KOPT-K1 (cell line): ENCODE data around the gene OR2T5.
"Not testable (repeated sequence)": the region's sequence is repeated elsewhere in the genome, so short reads cannot be mapped to it uniquely, and the experiment has no call there.

Experiments used
- H3K27ac ChIP-seq: fragments of 200-600 bp; sonication (generic); 2 replicates; pipeline ENCODE4 v1.5.1; 2016; ENCODE audit warnings: antibody characterized with exemption, mild to moderate bottlenecking, low read depth, low read length; ENCODE audit not compliant: poor library complexity, severe bottlenecking
- H3K36me3 ChIP-seq: fragments of 200-600 bp; sonication (generic); 2 replicates; pipeline ENCODE4 v1.5.1; 2017; ENCODE audit warnings: antibody characterized with exemption, mild to moderate bottlenecking, low read length, moderate library complexity; ENCODE audit not compliant: insufficient read depth
- H3K9me3 ChIP-seq: fragments of 200-600 bp; sonication (generic); 2 replicates; pipeline ENCODE4 v1.5.1; 2017; ENCODE audit warnings: antibody characterized with exemption, low read length, mild to moderate bottlenecking; ENCODE audit not compliant: insufficient read depth, poor library complexity, severe bottlenecking

OR2T5 gene

GRCh38 chr1:248488289-248488688, at the start of gene OR2T5:
Gene OR2T5 (plus strand): TSS chr1:248488589. CDS start chr1:248488589, 0 bp downstream.
- not testable (repeated sequence) for H3K27ac ChIP-seq, H3K36me3 ChIP-seq, H3K9me3 ChIP-seq

- H3K9me3 ChIP-seq, H3K36me3 ChIP-seq, H3K27ac ChIP-seq: not testable (repeated sequence)
Measured at GRCh38 chr1:248438668-248439067, 49.7 kb upstream of the OR2T5 start.

- H3K9me3 ChIP-seq, H3K27ac ChIP-seq, H3K36me3 ChIP-seq: not testable (repeated sequence)
Measured at GRCh38 chr1:248439283-248439682, 49.1 kb upstream of the OR2T5 start.

DNA sequence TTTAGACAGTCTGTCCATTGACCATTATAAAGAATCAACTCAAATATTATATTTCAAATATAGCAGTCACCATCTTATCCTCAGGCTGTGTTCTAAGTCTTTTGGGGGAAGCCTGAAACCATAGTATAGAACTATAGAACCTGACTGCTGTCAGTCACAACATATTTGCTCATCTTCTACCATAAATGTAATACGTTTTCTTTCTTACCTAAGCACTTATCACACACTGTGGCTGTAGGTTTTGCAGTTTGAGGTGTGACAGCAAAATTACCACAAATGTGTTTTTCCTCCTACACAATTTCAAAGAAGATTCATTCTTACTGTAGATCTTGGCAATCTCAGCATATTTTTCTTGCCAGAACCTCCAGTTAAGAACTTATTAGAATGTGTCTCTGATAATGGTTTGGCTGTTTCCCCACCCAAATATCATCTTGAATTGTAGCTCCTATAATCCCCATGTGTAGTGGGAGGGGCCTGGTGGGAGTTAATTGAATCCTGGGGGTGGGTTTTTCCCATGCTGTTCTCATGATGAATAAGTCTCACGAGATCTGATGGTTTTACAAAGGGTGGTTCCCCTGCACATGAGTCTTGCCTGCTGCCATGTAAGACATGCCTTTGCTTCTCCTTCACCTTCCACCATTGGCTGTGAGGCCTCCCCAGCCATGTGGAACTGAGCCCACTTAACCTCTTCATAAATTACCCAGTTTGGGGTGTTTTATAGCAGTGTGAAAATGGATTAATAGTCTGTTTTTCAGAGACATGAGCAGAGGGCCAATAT, 45.7 kb upstream of the OR2T5 start:
- not testable (repeated sequence) for H3K36me3 ChIP-seq, H3K9me3 ChIP-seq, H3K27ac ChIP-seq

GRCh38 chr1:248444603-248445002, 43.8 kb upstream of the OR2T5 start:
- H3K36me3 ChIP-seq, H3K9me3 ChIP-seq, H3K27ac ChIP-seq: not testable (repeated sequence)

DNA sequence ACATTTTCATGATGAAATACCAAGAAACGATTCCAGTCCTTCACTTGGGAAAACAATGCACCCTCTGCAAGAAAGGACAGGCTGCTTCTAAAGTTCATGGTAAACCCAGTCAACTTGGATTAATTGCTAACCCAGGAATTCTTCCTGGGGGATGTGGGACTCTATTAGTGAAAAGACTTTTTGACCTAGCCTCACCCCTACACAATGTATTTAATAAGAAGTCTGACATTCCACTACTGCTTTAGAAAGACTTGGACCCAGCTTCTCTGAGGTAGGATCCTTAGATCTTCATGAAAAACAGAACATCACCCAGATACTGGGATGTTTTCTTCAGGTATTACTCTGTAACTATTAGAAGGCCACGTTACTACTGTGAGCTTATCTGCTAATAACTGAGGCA, 43.0 kb upstream of the OR2T5 start, which contains the start of gene OR2T2:
OR2T2 (plus strand) TSS at position 239 of the 400 bp plus-strand sequence. CDS start 7,161 bp downstream, outside the sequence.
- H3K27ac ChIP-seq, H3K9me3 ChIP-seq, H3K36me3 ChIP-seq: not testable (repeated sequence)

- not testable (repeated sequence) for H3K36me3 ChIP-seq, H3K9me3 ChIP-seq, H3K27ac ChIP-seq
Measured at GRCh38 chr1:248448409-248449074, 39.8 kb upstream of the OR2T5 start.

DNA sequence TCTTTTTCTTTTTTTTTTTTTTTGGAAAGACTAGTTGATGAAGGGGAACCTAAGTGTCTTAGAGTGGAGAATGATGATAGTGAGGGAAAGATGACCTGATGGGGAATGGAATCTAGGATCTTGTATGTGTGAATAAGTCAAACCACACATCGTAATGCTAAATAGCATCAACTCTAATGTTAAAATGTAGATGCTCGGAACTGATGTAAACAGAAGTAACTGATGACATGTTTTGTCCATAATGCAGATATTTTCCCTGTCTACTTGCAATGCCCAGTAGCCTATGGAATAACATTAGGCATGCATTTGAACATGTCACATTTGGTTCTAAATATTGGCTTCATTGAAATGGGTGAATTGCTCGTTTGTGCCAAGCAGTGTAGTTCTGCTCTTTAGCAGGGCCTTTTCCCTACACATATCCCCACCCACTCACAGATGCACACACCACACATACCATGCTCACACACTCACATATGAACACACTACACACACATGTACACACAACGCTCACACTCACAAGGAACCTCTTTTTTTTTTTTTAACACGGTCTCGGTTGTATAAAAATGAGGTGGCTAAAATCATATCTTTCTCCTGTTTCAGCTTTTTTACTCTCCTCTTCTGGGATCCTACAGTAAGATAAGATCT, 38.4 kb upstream of the OR2T5 start:
- H3K9me3 ChIP-seq, H3K36me3 ChIP-seq, H3K27ac ChIP-seq: not testable (repeated sequence)

- not testable (repeated sequence) for H3K9me3 ChIP-seq, H3K36me3 ChIP-seq, H3K27ac ChIP-seq
Measured at GRCh38 chr1:248450466-248451145, 37.8 kb upstream of the OR2T5 start.

DNA sequence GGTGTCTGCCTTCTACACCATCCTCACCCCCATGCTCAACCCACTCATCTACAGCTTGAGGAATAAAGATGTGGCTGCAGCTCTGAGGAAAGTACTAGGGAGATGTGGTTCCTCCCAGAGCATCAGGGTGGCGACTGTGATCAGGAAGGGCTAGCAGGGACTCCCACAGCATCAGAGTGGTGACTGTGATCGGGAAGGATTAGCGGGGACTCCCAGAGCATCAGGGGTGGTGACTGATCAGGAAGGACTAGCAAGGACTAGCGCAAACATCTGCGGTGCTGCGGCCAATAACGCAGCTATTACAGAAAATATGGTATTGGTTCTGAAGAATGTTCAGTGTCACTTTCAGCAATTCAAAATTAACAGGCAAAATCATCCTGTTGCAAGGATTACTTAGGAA, 34.8 kb upstream of the OR2T5 start:
- not testable (repeated sequence) for H3K9me3 ChIP-seq, H3K27ac ChIP-seq

DNA sequence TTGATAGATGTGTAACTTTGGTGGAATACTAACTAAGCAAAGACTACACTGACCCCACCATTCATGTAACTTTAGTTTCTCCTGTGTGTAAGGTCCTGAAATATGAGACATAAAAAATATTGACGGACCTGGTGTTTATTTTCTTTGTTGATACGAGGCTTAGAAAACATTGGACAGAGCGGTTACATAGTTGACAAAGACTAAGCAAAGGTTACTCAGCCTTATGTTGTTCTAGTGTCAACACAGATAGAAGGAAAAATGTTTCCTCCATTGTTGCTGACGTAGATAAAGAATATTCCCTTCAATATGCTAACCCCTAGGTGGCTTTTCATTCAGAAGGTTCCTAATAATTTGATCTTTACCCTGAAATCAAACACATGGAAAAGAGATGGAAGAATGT, 33.3 kb upstream of the OR2T5 start:
- not testable (repeated sequence) for H3K36me3 ChIP-seq, H3K27ac ChIP-seq, H3K9me3 ChIP-seq

More for the DNA sequence above, 34.8 kb upstream of the OR2T5 start:
- H3K36me3 ChIP-seq: not testable (repeated sequence)

DNA sequence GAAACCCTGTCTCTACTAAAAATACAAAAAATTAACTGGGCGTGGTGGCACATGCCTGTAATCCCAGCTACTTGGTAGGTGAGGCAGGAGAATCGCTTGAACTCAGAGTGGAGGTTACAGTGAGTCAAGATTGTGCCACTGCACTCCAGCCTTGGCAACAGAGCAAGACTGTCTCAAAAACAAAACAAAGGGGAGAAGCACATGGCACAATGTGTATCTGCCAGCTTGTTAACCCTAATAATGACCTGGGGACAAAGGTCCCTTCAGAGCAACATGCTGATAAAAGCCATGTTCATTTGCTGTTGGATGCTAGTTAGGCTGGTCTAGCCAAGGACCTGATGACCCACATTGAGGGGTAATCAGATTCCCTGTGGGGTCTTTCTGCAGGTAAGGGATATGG, 31.8 kb upstream of the OR2T5 start:
- not testable (repeated sequence) for H3K36me3 ChIP-seq, H3K27ac ChIP-seq, H3K9me3 ChIP-seq

- not testable (repeated sequence) for H3K36me3 ChIP-seq, H3K9me3 ChIP-seq
Measured at GRCh38 chr1:248459117-248459516, 29.3 kb upstream of the OR2T5 start.

DNA sequence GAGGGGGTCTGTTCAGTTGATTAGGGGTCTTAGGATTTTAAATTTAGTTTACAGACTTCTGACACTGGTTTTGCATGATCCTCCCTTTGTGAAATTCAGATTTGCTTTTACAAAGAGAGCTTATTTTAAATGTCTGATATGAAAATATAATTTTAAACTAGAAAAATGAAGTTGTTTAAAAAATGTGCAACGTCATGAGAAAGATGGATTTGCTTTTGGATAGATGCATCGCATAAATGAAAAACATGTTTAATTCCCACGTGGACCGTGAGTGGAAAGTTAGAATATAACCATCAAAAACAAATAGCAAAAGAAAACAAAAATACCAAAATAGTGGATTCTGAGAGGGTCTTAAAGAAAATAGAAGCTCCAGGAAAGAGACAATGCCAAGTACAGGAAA, 17.2 kb upstream of the OR2T5 start:
- Histone ChIP-seq H3K36me3 (no peaks in the 10 kb centered on the region), H3K27ac (no peak overlapping the region)

More at GRCh38 chr1:248459117-248459516, 29.3 kb upstream of the OR2T5 start:
- not testable (repeated sequence) for H3K27ac ChIP-seq

DNA sequence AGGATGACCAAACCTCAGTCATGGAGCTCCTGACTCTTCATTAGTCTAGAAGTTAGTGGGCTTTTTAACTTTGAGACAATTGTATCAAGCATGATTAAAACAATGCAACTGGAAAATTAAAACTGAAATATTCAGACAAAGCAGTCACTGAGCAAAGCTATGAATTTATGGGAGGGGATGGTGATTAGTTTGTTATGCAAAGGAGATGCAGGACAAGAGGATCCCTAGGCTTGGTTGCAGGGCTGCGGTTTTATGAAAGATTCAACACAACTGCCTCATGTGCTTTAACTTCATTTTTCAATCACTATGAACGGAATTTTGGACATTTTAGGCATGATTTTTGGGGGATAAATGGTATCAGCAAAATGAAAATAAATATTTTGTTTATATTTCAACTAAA, 16.3 kb upstream of the OR2T5 start:
- not testable (repeated sequence) for H3K27ac ChIP-seq, H3K9me3 ChIP-seq, H3K36me3 ChIP-seq

More for the DNA sequence above, 17.2 kb upstream of the OR2T5 start:
- H3K9me3 ChIP-seq: no peaks in the 10 kb centered on the region
